ENCODE measurements around the gene IGSF11.
"Not testable (repeated sequence)": the region's sequence is repeated elsewhere in the genome, so short reads cannot be mapped to it uniquely, and the experiment has no call there.

IGSF11 gene

DNA sequence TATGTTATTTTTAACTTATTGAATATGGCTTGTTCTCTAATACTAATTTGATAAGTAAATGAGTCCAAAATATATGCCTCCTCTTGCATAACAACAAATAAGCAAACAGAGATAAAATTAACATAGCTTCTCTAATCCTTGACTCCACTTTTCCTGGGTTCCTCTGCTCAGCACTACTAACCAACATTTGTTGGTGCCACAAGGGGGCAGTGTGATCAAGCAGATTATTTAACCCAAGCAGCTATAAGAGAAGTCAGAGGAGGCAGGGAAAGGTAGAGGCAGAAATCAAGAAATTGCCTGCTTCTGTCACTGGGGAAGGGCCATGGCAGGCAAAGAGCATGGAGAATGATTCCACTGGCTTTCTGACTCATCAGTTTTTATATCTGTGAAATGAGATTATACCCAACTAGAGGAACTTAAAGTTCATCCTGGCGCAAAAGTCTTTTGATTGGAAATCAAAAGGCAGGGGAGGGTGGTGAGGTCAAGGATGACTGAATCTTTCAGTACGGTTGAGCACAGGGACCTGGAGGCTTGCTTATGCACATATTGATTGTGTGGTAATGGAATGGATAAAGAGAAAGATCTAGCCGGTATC, 152.2 kb downstream of the IGSF11 start:
- DNase-seq (ENCODE audit: low spot score), result peak; percentile 73

DNA sequence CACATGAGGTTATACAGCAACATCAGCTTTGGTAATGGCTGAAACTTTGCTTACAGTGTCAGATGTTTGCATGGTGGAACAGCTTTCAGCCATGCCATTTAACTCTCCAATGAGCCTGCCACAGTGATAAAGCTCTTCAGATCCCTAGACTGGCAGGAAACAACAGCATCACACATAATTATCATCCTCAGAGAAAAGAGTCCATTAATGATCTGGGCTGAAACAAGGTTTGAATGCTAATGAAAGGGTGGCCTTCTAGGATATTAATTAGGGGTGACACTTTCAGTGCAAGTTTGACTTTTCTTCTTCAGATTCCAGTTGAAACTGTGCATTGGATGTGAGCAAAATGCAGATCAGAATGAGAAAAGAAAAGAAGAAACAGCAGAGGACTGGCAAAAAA, 166.6 kb downstream of the IGSF11 start:
- DNase-seq (ENCODE audit: low spot score), result no peak

GRCh38 chr3:118863731-118864322, 170.8 kb downstream of the IGSF11 start:
- DNase-seq (ENCODE audit: low spot score), result no peak

GRCh38 chr3:118859950-118860349, 174.7 kb downstream of the IGSF11 start:
- no peak for DNase-seq (ENCODE audit: low spot score)

GRCh38 chr3:118851466-118852193, 183.0 kb downstream of the IGSF11 start:
- DNase-seq (ENCODE audit: low spot score), result not testable (repeated sequence)

- DNase-seq (ENCODE audit: low spot score), result no peak
Measured at GRCh38 chr3:118850687-118851086, 184.0 kb downstream of the IGSF11 start.

All from globus pallidus (tissue), 1 donor.